Medulla oblongata (tissue), 1 donor: ENCODE measurements around the gene OSBPL5.

Experiments
- DNase-seq: peaks from one replicate; pipeline ENCODE4 v3.0.0-alpha.2; 2015; ENCODE audit errors: extremely low spot score

OSBPL5 gene

GRCh38 chr11:3102641-3102921 lies 62.5 kb downstream of the OSBPL5 start:
- DNase-seq = no peak

GRCh38 chr11:3101921-3102640 lies 63.0 kb downstream of the OSBPL5 start:
- DNase-seq = no peak

GRCh38 chr11:3099178-3099577 lies 65.9 kb downstream of the OSBPL5 start:
- no peak for DNase-seq

- no peak for DNase-seq
Measured at GRCh38 chr11:3096909-3097530, 68.1 kb downstream of the OSBPL5 start.

GRCh38 chr11:3095712-3096361 lies 69.3 kb downstream of the OSBPL5 start:
- no peak for DNase-seq

- no peak for DNase-seq
Measured at GRCh38 chr11:3094223-3094824, 70.8 kb downstream of the OSBPL5 start.

GRCh38 chr11:3093281-3094191 lies 71.6 kb downstream of the OSBPL5 start:
- no peak for DNase-seq

GRCh38 chr11:3092603-3093141 lies 72.4 kb downstream of the OSBPL5 start:
- DNase-seq = no peak

GRCh38 chr11:3091846-3092602 lies 73.1 kb downstream of the OSBPL5 start:
- peak; percentile 54 for DNase-seq

GRCh38 chr11:3091081-3091845 lies 73.8 kb downstream of the OSBPL5 start:
- no peak for DNase-seq

GRCh38 chr11:3090096-3090901 lies 74.8 kb downstream of the OSBPL5 start:
- DNase-seq = no peak

GRCh38 chr11:3089236-3090061 lies 75.7 kb downstream of the OSBPL5 start:
- DNase-seq = no peak

- DNase-seq = no peak
Measured at GRCh38 chr11:3088806-3089205, 76.3 kb downstream of the OSBPL5 start.

- DNase-seq = no peak
Measured at GRCh38 chr11:3087821-3088800, 77.0 kb downstream of the OSBPL5 start.

GRCh38 chr11:3087373-3087772 lies 77.7 kb downstream of the OSBPL5 start:
- no peak for DNase-seq

GRCh38 chr11:3086671-3087150 lies 78.4 kb downstream of the OSBPL5 start:
- no peak for DNase-seq

GRCh38 chr11:3086114-3086513 lies 79.0 kb downstream of the OSBPL5 start:
- no peak for DNase-seq
